Breast epithelium (tissue), 4 donors: ENCODE measurements around the gene CDKN1A. TPM values are rescaled to one million over a fixed set of nuclear protein-coding genes. Genes with fewer than 3 reads are reported as not detected.

Source experiments
- DNase-seq, 2 donors: peaks; one replicate each; pipeline ENCODE4 v3.0.0-alpha.2; 2019; ENCODE audit warnings: low spot score in 2 of 2
- H3K27ac ChIP-seq, 2 donors: fragments of 200-600 bp; sonication (generic) in 1 of 2; one replicate each; pipeline ENCODE4 v1.5.1; 2016 to 2019; ENCODE audit warnings: mild to moderate bottlenecking in 1 of 2
- H3K27me3 ChIP-seq, 2 donors: fragments of 200-600 bp; sonication (generic) in 1 of 2; one replicate each; pipeline versions ENCODE4 v1.5.1 to v1.6.0; 2017 to 2019; ENCODE audit warnings: control low read depth in 1 of 2, mild to moderate bottlenecking in 1 of 2
- H3K36me3 ChIP-seq: fragments of 200-600 bp; one replicate; pipeline ENCODE4 v1.5.1; 2019
- H3K4me1 ChIP-seq, 2 donors: fragments of 200-600 bp; sonication (generic); one replicate each; pipeline ENCODE4 v1.5.1; 2016 to 2019; ENCODE audit warnings: control low read depth in 1 of 2
- H3K4me3 ChIP-seq, 3 donors: fragments of 200-600 bp; sonication (generic); 1 replicate in 2 of 3; 2 replicates in 1 of 3; pipeline ENCODE4 v1.5.1; 2016 to 2019; ENCODE audit warnings: mild to moderate bottlenecking in 3 of 3, moderate library complexity in 2 of 3
- H3K9me3 ChIP-seq, 2 donors: fragments of 200-600 bp; sonication (generic) in 1 of 2; one replicate each; pipeline ENCODE4 v1.5.1; 2016 to 2019; ENCODE audit warnings: control low read depth in 1 of 2
- CTCF ChIP-seq, 3 donors: fragments of 450-650 bp; IDR thresholded peaks; one replicate each; pipeline ENCODE4 v1.5.1; 2016 to 2017; ENCODE audit warnings: antibody characterized with exemption in 3 of 3, mild to moderate bottlenecking in 3 of 3, moderate library complexity in 3 of 3
- POLR2A ChIP-seq: fragments of 450-650 bp; IDR thresholded peaks from one replicate; pipeline ENCODE4 v1.6.1; 2016; ENCODE audit warnings: antibody characterized with exemption, mild to moderate bottlenecking, moderate library complexity
- POLR2AphosphoS5 ChIP-seq, 3 donors: sonication (generic); formaldehyde crosslinking; IDR thresholded peaks; one replicate each; pipeline ENCODE4 v1.6.1; 2017; ENCODE audit warnings: antibody characterized with exemption in 3 of 3
- intact Hi-C: fragments of 100-400 bp; cut with DNase I; formaldehyde crosslinking; loops from one replicate; pipeline ENCODE4 v1.15.1; 2023; ENCODE audit warnings: low total_unique reads
- total RNA-seq, 3 donors: library from RNA; depleted of rRNA; stranded (reverse); fragments of >200 nt; gene quantifications; one replicate each; pipeline ENCODE4 v1.1.0, GENCODE V29; 2016

Gene CDKN1A
- total RNA-seq, 3 donors from 2014 or later, result 125 to 144 (median 143) TPM

DNA sequence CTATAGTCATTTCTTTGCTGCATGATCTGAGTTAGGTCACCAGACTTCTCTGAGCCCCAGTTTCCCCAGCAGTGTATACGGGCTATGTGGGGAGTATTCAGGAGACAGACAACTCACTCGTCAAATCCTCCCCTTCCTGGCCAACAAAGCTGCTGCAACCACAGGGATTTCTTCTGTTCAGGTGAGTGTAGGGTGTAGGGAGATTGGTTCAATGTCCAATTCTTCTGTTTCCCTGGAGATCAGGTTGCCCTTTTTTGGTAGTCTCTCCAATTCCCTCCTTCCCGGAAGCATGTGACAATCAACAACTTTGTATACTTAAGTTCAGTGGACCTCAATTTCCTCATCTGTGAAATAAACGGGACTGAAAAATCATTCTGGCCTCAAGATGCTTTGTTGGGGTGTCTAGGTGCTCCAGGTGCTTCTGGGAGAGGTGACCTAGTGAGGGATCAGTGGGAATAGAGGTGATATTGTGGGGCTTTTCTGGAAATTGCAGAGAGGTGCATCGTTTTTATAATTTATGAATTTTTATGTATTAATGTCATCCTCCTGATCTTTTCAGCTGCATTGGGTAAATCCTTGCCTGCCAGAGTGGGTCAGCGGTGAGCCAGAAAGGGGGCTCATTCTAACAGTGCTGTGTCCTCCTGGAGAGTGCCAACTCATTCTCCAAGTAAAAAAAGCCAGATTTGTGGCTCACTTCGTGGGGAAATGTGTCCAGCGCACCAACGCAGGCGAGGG, 594 bp upstream of the CDKN1A start:
- Histone ChIP-seq H3K27me3 (no peaks in the 10 kb centered on the region), H3K27ac (peak overlapping the region; percentile 97 to 98), H3K4me1 (peaks cover 7 to 21% of the 10 kb centered on the region in 2 donors), H3K4me3 (peak overlapping the region; percentile 84 to 97 (median 94)), H3K9me3 (no peaks in the 10 kb centered on the region), H3K36me3 (no peaks in the 10 kb centered on the region)
- intact Hi-C loops, result no loop called here
- no peak for TF ChIP-seq POLR2AphosphoS5 (IDR thresholded peaks at IDR 0.05)
- no peak for TF ChIP-seq CTCF (IDR thresholded peaks at IDR 0.05)
- no peak for DNase-seq

DNA sequence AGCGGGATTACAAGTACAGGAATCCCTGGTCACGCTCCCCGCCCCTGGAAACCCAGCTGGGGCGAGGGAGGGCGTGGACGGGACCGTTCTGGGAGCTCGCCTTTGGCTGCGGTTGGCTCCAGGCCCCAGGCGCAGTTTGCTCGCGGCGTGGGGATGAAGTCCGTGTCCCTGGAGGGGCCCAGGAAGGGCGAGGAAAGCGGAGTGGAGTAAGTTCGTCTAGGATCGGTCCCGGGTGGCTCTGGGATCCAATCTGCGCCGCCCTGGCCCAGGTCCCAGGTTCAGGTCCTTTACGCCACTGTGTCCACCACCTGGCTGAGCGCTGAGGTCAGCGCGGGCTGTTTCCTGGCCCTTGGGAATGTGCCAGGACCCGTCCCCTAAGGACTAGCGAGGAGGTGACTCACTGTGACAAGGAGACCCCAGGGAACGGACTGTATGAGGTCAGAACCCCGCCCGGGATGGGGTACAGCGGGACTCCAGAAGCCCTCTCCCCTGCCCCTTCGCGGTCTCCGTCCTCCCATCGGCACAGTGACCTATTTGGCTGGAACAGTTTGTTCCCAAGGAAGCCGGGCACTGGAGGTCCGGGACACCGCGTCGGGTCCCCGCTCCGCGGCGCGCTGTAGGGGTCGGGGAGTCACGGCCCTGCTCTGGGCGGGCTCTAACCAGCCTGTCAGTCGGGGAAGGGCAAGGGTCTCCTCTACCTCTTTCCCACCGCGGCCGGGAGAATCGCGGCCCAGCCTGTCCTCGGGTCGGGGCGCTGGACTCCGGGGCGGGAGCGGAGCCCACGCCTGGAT, 724 bp downstream of the CDKN1A start:
- Histone ChIP-seq H3K4me3 (peak overlapping the region; percentile 84 to 97 (median 94)), H3K27ac (peak overlapping the region; percentile 97 to 98), H3K4me1 (peaks cover 11 to 21% of the 10 kb centered on the region in 2 donors), H3K36me3 (peaks cover 5% of the 10 kb centered on the region), H3K27me3 (no peaks in the 10 kb centered on the region), H3K9me3 (no peaks in the 10 kb centered on the region)
- TF ChIP-seq POLR2AphosphoS5 (IDR thresholded peaks at IDR 0.05) (peak; percentile 18 to 93 (median 86)), CTCF (IDR thresholded peaks at IDR 0.05) (no peak), POLR2A (peak; percentile 33)
- intact Hi-C loops, result no loop called here
- peak; percentile 68 for DNase-seq

GRCh38 chr6:36682328-36683144, 4.0 kb downstream of the CDKN1A start:
- peak overlapping the region in 2 of 3 donors; percentile 13 to 49 for H3K4me3 ChIP-seq
- H3K36me3 ChIP-seq, result peaks cover 7% of the 10 kb centered on the region
- H3K27me3 ChIP-seq, result no peaks in the 10 kb centered on the region
- H3K9me3 ChIP-seq, result no peaks in the 10 kb centered on the region
- intact Hi-C loops, result loop anchor here (5.0 kb wide), 1 partner anchor 60 kb away; no protein-coding TSS in a partner anchor
- TF ChIP-seq POLR2AphosphoS5 (IDR thresholded peaks at IDR 0.05) (peak in 2 of 3 donors; percentile 50 to 56), CTCF (IDR thresholded peaks at IDR 0.05) (no peak)
- H3K27ac ChIP-seq, result peak overlapping the region; percentile 82
- DNase-seq, result peak; percentile 80 to 87
- peaks cover 11 to 17% of the 10 kb centered on the region in 2 donors for H3K4me1 ChIP-seq

DNA sequence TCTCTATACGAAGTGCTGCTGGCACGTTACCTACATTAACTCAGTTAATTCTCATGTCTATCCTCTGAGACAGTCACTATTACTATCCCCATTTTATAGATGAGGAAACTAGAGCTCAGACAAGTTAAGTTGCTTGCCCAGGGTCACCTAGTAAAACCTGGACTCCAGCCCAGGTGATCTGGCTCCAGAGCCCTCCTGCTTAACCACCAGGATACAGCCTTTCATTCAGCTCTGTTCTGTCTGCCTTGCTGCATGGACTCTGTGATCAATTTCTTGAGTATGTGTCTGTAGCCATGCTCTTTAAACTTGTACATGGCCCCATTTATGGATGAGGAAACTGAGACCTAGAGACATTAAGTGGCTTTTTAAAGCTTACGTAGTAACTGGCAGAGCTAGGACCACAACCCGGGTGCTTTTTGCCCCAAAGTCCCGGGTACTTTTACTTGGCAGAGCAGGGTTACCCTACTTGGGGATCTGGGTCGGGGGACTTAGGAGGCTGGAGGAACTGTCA, 4.7 kb downstream of the CDKN1A start:
- DNase-seq, result no peak
- Histone ChIP-seq H3K4me1 (peaks cover 7 to 14% of the 10 kb centered on the region in 2 donors), H3K27me3 (no peaks in the 10 kb centered on the region), H3K4me3 (peak overlapping the region in 1 of 3 donors; percentile 49), H3K36me3 (peaks cover 7% of the 10 kb centered on the region), H3K9me3 (no peaks in the 10 kb centered on the region), H3K27ac (peak overlapping the region; percentile 82)
- intact Hi-C loops, result loop anchor here (5.0 kb wide), 1 partner anchor 61 kb away; no protein-coding TSS in a partner anchor
- TF ChIP-seq POLR2A, result no peak
- TF ChIP-seq CTCF (IDR thresholded peaks at IDR 0.05), result no peak
- no peak for TF ChIP-seq POLR2AphosphoS5 (IDR thresholded peaks at IDR 0.05)
